Measurements from ENCODE around the gene PDE10A. TPM values are rescaled to one million over a fixed set of nuclear protein-coding genes. Genes with fewer than 3 reads are reported as not detected.

PDE10A gene
- total and polyA plus RNA-seq, 2 of the 8 experiments (the other 6 are each of a cell fraction or from before 2014, with no cell fraction given): 1.1 to 2.4 TPM

- CTCF ChIA-PET (ENCODE audit: partially characterized antibody): no interaction called here
- no peak overlapping the region for H2BK12ac ChIP-seq (ENCODE audit: low read depth, low read length)
- no peak overlapping the region for H3K4me3 ChIP-seq (ENCODE audit: extremely low read depth in 1 of 4, insufficient read depth in 2 of 4, low read depth in 3 of 4, low read length in 4 of 4)
- H2AFZ ChIP-seq (ENCODE audit: low read length): no peak overlapping the region
- no peak overlapping the region for H3K23ac ChIP-seq (ENCODE audit: insufficient read length)
- H3K79me1 ChIP-seq (ENCODE audit: low read depth, low read length): no peaks in the 10 kb centered on the region
- H3K56ac ChIP-seq (replicated peaks; ENCODE audit: insufficient read length, low read depth, low read length): no peak overlapping the region
- no peak overlapping the region for H3K18ac ChIP-seq (ENCODE audit: extremely low read depth, low read length)
- FAIRE-seq: no peak
- no peaks in the 10 kb centered on the region for H3K23me2 ChIP-seq (ENCODE audit: low read depth, low read length)
- no peak overlapping the region for H3K4ac ChIP-seq (replicated peaks; ENCODE audit: insufficient read length, low read depth, low read length)
- no peak overlapping the region for H2AK5ac ChIP-seq (ENCODE audit: low read depth, low read length)
- no peak overlapping the region for H4K5ac ChIP-seq (ENCODE audit: insufficient read length, low read depth, low read length)
- no peaks in the 10 kb centered on the region for H3K79me2 ChIP-seq (ENCODE audit: control insufficient read depth in 1 of 2, insufficient read depth in 2 of 2, low read length in 2 of 2)
- WGBS, 2 experiments (ENCODE audit: extremely low coverage in 1 of 2, insufficient coverage in 1 of 2, insufficient read length in 1 of 2, insufficient replicate concordance in 2 of 2, low coverage in 1 of 2, low lambda C conversion rate in 2 of 2, missing lambda C conversion rate in 1 of 2): 94% methylated on average over 34 of the region's 38 CpGs; no CpG with 5 or more reads in 1 of the 2 experiments
- no peak overlapping the region; the same call in 1 of the 2 replicates for H4K8ac ChIP-seq (ENCODE audit: extremely low read depth, insufficient read depth, low read length)
- H4K20me1 ChIP-seq (replicated peaks in 1 of 2; ENCODE audit: control insufficient read depth in 1 of 2, insufficient read depth in 2 of 2, low read length in 2 of 2): no peaks in the 10 kb centered on the region
- H3K27me3 ChIP-seq (replicated peaks in 1 of 4; ENCODE audit: control insufficient read depth in 3 of 4, extremely low read depth in 1 of 4, insufficient read depth in 3 of 4, low read length in 3 of 4): no peaks in the 10 kb centered on the region
- DNase-seq (ENCODE audit: low read depth in 1 of 2, low spot score in 2 of 2): no peak
- H3K14ac ChIP-seq (ENCODE audit: insufficient read length): no peak overlapping the region
- no peaks in the 10 kb centered on the region for H3K9me3 ChIP-seq (ENCODE audit: insufficient read depth in 2 of 2, low read depth in 1 of 2, low read length in 1 of 2)
- no peak overlapping the region; the same call in 1 of the 2 replicates for H2BK5ac ChIP-seq (ENCODE audit: low read depth, low read length)
- H3K4me1 ChIP-seq (replicated peaks in 1 of 4; ENCODE audit: control insufficient read depth in 3 of 4, insufficient read depth in 4 of 4, low read length in 3 of 4): no peaks in the 10 kb centered on the region
- no peak overlapping the region for H3K27ac ChIP-seq (ENCODE audit: low read depth, low read length)
- H3K9ac ChIP-seq (replicated peaks in 1 of 4; ENCODE audit: extremely low read depth in 1 of 4, low read depth in 3 of 4, low read length in 3 of 4): no peak overlapping the region
- no peak overlapping the region for H2BK120ac ChIP-seq (replicated peaks; ENCODE audit: low read depth, low read length)
- POLR2A ChIA-PET (ENCODE audit: partially characterized antibody): no interaction called here
- no peak overlapping the region for H4K91ac ChIP-seq (replicated peaks; ENCODE audit: insufficient read length, low read length)
- no peak overlapping the region for H3K4me2 ChIP-seq (ENCODE audit: insufficient read depth in 1 of 2, low read depth in 2 of 2, low read length in 2 of 2)
- no peak overlapping the region for H2BK15ac ChIP-seq (ENCODE audit: low read length)
- H2BK20ac ChIP-seq (ENCODE audit: low read length): no peak overlapping the region
- H3K36me3 ChIP-seq (ENCODE audit: control insufficient read depth in 2 of 4, insufficient read depth in 4 of 4, low read length in 3 of 4): no peaks in the 10 kb centered on the region
- TF ChIP-seq SIN3A (conservative IDR thresholded peaks at IDR 0.05 in 1 of 2, IDR thresholded peaks at IDR 0.05 in 1 of 2; ENCODE audit: low read depth in 1 of 2, low read length in 2 of 2): no peak
- no peak for TF ChIP-seq TEAD4 (IDR thresholded peaks at IDR 0.05; ENCODE audit: low read depth, low read length)
- TF ChIP-seq JUN (IDR thresholded peaks at IDR 0.05; ENCODE audit: low read depth, low read length): no peak
- TF ChIP-seq CREB1 (IDR thresholded peaks at IDR 0.05): no peak
- no peak for TF ChIP-seq CBX5 (IDR thresholded peaks at IDR 0.05; ENCODE audit: low read depth, low read length)
- TF ChIP-seq FOSL1 (IDR thresholded peaks at IDR 0.05; ENCODE audit: insufficient read depth, low read depth, low read length): no peak
- no peak for TF ChIP-seq BACH1 (IDR thresholded peaks at IDR 0.05; ENCODE audit: low read length)
- TF ChIP-seq CTBP2 (IDR thresholded peaks at IDR 0.05; ENCODE audit: borderline replicate concordance, insufficient read depth, insufficient read length, low read length): no peak
- no peak for TF ChIP-seq CBX8 (IDR thresholded peaks at IDR 0.05; ENCODE audit: borderline replicate concordance, low read depth, low read length)
- TF ChIP-seq TCF12 (IDR thresholded peaks at IDR 0.05; ENCODE audit: low read depth, low read length): no peak
- no peak for TF ChIP-seq SP2 (IDR thresholded peaks at IDR 0.05; ENCODE audit: low read length)
- no peak for TF ChIP-seq SAP30 (IDR thresholded peaks at IDR 0.05; ENCODE audit: insufficient read depth, insufficient replicate concordance, low read length)
- no peak for TF ChIP-seq POU5F1 (IDR thresholded peaks at IDR 0.05; ENCODE audit: low read depth, low read length)
Measured at GRCh38 chr6:165301372-165302246, 361.4 kb downstream of the PDE10A start.
